NCI-H345 treated with DMSO at 0.1 percent for 48 hours (cell line): ENCODE measurements around the gene NBPF1.
"Not testable (repeated sequence)": the region's sequence is repeated elsewhere in the genome, so short reads cannot be mapped to it uniquely, and the experiment has no call there.

Source experiments
- DNase-seq: peaks from one replicate; lab custom pipeline; 2025; ENCODE audit not compliant: unreplicated experiment; lab: John Stamatoyannopoulos, UW

NBPF1 gene

GRCh38 chr1:16607853-16608815 lies 5.2 kb downstream of the NBPF1 start:
- DNase-seq = not testable (repeated sequence)

- no peak for DNase-seq
Observed at GRCh38 chr1:16607433-16607851, 5.9 kb downstream of the NBPF1 start.

GRCh38 chr1:16606666-16607432 lies 6.5 kb downstream of the NBPF1 start:
- DNase-seq = not testable (repeated sequence)

- DNase-seq = no peak
Observed at GRCh38 chr1:16605532-16606505, 7.5 kb downstream of the NBPF1 start.

- no peak for DNase-seq
Observed at GRCh38 chr1:16605213-16605525, 8.2 kb downstream of the NBPF1 start.

GRCh38 chr1:16604514-16605212 lies 8.7 kb downstream of the NBPF1 start:
- not testable (repeated sequence) for DNase-seq

- DNase-seq = not testable (repeated sequence)
Observed at GRCh38 chr1:16603623-16604022, 9.7 kb downstream of the NBPF1 start.

- not testable (repeated sequence) for DNase-seq
Observed at GRCh38 chr1:16602336-16603011, 10.9 kb downstream of the NBPF1 start.

- not testable (repeated sequence) for DNase-seq
Observed at GRCh38 chr1:16600855-16601786, 12.2 kb downstream of the NBPF1 start.

- DNase-seq = not testable (repeated sequence)
Observed at GRCh38 chr1:16599326-16599725, 14.0 kb downstream of the NBPF1 start.

GRCh38 chr1:16595216-16595615 lies 18.1 kb downstream of the NBPF1 start:
- not testable (repeated sequence) for DNase-seq

GRCh38 chr1:16591845-16592244 lies 21.5 kb downstream of the NBPF1 start:
- not testable (repeated sequence) for DNase-seq

- not testable (repeated sequence) for DNase-seq
Observed at GRCh38 chr1:16588081-16588480, 25.3 kb downstream of the NBPF1 start.

GRCh38 chr1:16587639-16588038 lies 25.7 kb downstream of the NBPF1 start:
- DNase-seq = not testable (repeated sequence)

GRCh38 chr1:16565324-16565723 lies 48.0 kb downstream of the NBPF1 start:
- DNase-seq = not testable (repeated sequence)

GRCh38 chr1:16561035-16561434 lies 52.3 kb downstream of the NBPF1 start:
- DNase-seq = not testable (repeated sequence)

GRCh38 chr1:16560498-16560897 lies 52.9 kb downstream of the NBPF1 start:
- DNase-seq = not testable (repeated sequence)

- DNase-seq = not testable (repeated sequence)
Observed at GRCh38 chr1:16559688-16560087, 53.7 kb downstream of the NBPF1 start.
